Measurements from ENCODE around the gene RREB1.

RREB1 gene

GRCh38 chr6:7193122-7193521, 85.4 kb downstream of the RREB1 start:
- DNase-seq (ENCODE audit: low read depth in 2 of 2): no peak

GRCh38 chr6:7194657-7195056, 86.9 kb downstream of the RREB1 start:
- DNase-seq (ENCODE audit: low read depth in 2 of 2): no peak

DNA sequence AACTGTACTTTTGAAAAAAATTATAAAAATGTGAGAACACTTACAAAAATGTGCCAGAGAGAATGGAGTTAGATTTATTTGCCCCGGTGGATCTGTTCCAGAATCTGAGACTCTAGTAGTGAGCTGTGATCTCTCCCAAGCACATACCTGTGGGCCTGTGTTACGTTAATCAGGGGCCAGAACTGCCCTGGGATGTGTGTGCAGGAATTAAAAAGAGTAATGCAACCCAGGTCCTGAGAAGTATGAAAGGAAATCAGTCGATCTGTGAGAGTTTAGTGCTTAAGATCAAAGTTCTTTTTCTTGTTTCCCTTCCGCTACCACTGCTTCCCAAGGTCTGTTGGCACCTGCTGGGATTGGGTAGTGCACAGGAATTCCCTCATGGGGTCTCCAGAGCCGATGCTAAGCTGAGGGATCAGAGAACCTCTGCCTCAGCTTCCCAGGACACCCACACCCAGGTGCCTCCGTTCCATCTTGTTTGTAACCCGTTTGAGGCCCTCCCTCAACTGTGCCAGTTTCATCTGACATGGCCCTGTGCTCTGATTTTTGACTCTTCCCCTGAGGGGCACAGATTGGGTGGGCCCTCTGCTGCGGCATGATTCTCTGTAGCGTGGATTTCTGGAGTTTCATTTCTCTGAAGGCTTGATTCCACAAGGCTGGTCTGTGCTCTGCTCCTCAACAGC, 87.7 kb downstream of the RREB1 start:
- DNase-seq (ENCODE audit: low read depth in 2 of 2): no peak

- DNase-seq (ENCODE audit: low read depth in 2 of 2): no peak
Measured at GRCh38 chr6:7196019-7196402, 88.2 kb downstream of the RREB1 start.

DNA sequence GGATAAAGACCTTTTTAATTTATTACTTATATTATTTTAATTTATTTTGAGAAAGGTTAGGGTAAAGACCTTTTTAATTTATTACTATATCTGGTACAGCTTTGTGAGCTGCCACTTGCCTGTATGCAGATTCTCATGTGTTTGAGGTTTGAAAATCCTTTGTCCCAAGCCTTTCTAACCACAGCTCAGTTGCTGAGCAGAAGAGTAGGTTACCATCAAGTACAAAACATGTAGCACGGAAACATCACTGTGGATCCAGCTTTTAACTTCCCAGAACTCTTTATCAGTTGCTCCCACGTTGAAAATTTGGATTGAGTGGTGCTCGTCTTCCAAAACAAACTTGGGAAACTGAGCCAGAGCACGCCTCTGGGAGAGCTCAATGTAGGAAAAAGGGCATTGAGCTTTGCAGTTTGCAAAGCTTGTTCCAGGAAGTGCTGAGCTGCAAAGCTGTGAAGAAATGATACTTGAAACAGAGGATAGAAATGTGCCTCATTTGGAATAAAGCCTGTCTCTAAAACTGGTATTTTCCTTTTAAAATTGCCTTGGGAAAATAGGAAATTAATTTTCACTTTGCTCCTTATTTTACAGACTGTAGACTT, 89.0 kb downstream of the RREB1 start:
- no peak for DNase-seq (ENCODE audit: low read depth in 2 of 2)

- no peak for DNase-seq (ENCODE audit: low read depth in 2 of 2)
Measured at GRCh38 chr6:7197747-7198146, 90.0 kb downstream of the RREB1 start.

GRCh38 chr6:7198833-7199800, 91.4 kb downstream of the RREB1 start:
- DNase-seq (ENCODE audit: low read depth in 2 of 2): no peak

DNA sequence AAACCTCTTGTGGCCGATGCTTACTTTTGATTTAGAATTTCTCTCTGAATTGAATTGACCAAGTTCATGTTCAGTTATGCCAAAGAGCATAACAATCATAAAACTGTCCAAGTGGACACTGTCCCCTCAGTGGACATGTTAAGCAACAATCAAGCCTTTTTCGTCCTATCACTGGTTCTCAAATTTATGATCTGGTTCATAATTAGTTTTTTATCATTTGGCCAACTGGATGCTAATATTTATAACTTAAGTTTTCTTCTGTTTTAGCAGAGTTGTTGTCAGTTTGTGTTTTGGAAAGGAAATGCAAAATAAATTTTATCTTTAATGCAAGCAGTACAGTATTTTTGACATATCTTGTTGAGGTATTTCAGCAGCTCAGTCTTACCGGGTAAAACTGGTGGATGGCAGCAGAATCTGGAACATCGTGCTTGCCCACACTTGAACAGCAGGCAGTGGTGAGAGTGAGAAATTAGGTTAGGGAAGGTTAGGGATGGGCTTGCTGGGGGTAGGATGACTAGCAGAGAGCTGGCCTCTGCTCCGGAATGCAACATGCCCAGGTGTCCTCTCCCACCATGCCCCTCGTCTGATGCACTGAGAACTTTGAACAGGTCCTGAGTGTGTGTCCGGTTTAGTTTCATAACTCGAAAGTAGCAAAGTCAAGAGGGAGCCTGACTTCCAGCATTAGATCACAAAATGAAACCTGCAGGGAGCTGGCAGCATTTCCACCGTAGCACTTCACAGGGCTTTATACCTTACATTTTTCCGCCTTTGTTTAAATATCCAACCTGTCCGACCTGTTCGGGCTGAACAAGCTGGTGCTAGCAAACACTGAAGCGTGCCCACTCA, 93.1 kb downstream of the RREB1 start:
- no peak for DNase-seq (ENCODE audit: low read depth in 2 of 2)

- no peak for DNase-seq (ENCODE audit: low read depth in 2 of 2)
Measured at GRCh38 chr6:7201444-7201731, 93.6 kb downstream of the RREB1 start.

GRCh38 chr6:7201732-7202541, 94.2 kb downstream of the RREB1 start:
- no peak for DNase-seq (ENCODE audit: low read depth in 2 of 2)

- no peak for DNase-seq (ENCODE audit: low read depth in 2 of 2)
Measured at GRCh38 chr6:7202950-7203349, 95.2 kb downstream of the RREB1 start.

DNA sequence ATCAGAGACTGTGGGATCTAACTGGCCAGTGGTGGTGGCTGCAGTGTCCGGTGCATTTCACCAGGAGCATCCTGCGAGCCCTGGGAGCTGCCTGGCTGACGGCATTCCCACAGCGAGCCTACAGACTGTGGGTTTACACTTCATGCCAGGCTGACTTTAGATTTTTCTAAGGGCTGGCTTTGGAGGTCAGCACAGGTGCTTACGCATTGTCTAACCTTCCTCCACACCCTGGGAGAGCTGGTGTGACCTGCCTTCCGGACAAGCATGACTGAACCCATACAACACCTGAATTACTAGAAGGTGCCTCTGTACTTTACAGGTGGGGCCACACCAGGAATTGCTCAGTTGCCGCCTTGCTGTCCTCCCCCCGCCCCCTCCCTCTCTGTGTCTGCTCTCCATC, 96.2 kb downstream of the RREB1 start:
- no peak for DNase-seq (ENCODE audit: low read depth in 2 of 2)

GRCh38 chr6:7204726-7205125, 97.0 kb downstream of the RREB1 start:
- no peak for DNase-seq (ENCODE audit: low read depth in 2 of 2)

DNA sequence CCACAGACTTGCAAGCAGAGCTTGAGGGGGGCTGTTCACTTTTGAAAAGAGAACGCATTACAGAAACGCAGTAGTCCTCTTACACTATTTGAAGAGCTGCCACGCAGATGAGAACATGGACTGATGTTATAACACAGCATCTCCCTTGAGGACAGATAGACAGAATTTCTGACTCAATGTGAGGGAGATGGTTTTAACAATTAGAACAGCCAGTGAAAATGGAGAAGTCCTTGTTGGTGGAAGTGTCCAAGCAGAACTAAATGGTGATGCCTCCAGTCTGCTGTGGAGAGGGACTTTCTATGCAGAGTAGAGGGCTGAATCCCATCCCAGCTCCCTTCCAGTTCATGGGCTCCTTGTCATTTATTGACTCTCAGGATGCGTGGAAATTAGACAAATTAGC, 100.0 kb downstream of the RREB1 start:
- no peak for DNase-seq (ENCODE audit: low read depth in 2 of 2)

DNA sequence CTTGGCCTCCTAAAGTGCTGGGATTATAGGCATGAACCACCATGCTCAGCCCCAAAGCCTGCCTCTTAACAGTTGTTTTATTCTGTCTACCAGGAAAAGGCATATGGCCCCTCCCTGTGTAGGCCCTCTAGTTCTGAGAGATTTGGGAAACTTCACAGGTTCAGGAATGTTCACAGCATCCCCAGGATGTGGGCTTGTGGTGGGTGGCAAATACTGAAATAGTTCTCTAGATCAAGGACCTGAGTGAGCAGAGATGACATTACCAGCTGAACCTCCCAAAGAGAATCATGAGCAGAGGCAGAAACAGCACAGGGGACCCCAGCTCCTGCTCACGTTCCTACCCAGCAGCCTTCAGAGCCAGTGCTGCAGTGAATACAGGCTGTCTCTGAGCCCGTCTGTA, 105.7 kb downstream of the RREB1 start:
- DNase-seq (ENCODE audit: low read depth in 2 of 2): no peak

GRCh38 chr6:7214468-7214867, 106.7 kb downstream of the RREB1 start:
- DNase-seq (ENCODE audit: low read depth in 2 of 2): no peak

- DNase-seq (ENCODE audit: low read depth in 2 of 2): no peak
Measured at GRCh38 chr6:7215131-7215530, 107.4 kb downstream of the RREB1 start.

- no peak for DNase-seq (ENCODE audit: low read depth in 2 of 2)
Measured at GRCh38 chr6:7215798-7216231, 108.1 kb downstream of the RREB1 start.

- DNase-seq (ENCODE audit: low read depth in 2 of 2): no peak
Measured at GRCh38 chr6:7216941-7217621, 109.3 kb downstream of the RREB1 start.

GRCh38 chr6:7218406-7218988, 110.7 kb downstream of the RREB1 start:
- DNase-seq (ENCODE audit: low read depth in 2 of 2): no peak
